ENCODE measurements around the gene NDUFS2.

The NDUFS2 gene

GRCh38 chr1:161216945-161217712, 15.0 kb downstream of the NDUFS2 start:
- H3K27ac ChIP-seq: no peak overlapping the region
- TF ChIP-seq ZFX (IDR thresholded peaks at IDR 0.05): no peak
- no peak for TF ChIP-seq CTCF (conservative IDR thresholded peaks at IDR 0.05)

- no peak for TF ChIP-seq ZFX (IDR thresholded peaks at IDR 0.05)
- H3K27ac ChIP-seq: no peak overlapping the region
These were observed 15.7 kb downstream of the NDUFS2 start for GRCh38 chr1:161217831-161218230.

- no peak overlapping the region for H3K27ac ChIP-seq
- TF ChIP-seq CTCF (conservative IDR thresholded peaks at IDR 0.05) (no peak), ZFX (IDR thresholded peaks at IDR 0.05) (no peak)
These were observed 16.3 kb downstream of the NDUFS2 start for GRCh38 chr1:161218301-161219077.

- no peak overlapping the region for H3K27ac ChIP-seq
- TF ChIP-seq CTCF (conservative IDR thresholded peaks at IDR 0.05) (no peak), ZFX (IDR thresholded peaks at IDR 0.05) (no peak)
These were observed 17.1 kb downstream of the NDUFS2 start for GRCh38 chr1:161219078-161219892.

- TF ChIP-seq CTCF (conservative IDR thresholded peaks at IDR 0.05) (no peak), ZFX (IDR thresholded peaks at IDR 0.05) (no peak)
- no peak overlapping the region for H3K27ac ChIP-seq
These were observed 17.8 kb downstream of the NDUFS2 start for GRCh38 chr1:161220002-161220401.

GRCh38 chr1:161222175-161223019, 20.2 kb downstream of the NDUFS2 start:
- TF ChIP-seq CTCF (conservative IDR thresholded peaks at IDR 0.05): no peak
- TF ChIP-seq ZFX (IDR thresholded peaks at IDR 0.05): no peak
- no peak overlapping the region for H3K27ac ChIP-seq
